Hematopoietic multipotent progenitor cell treated with erythropoietin and hydrocortisone succinate and interleukin-3 and kit ligand, for 17 days (in vitro differentiated cells): ENCODE data around the gene GNL1.
A peak's percentile ranks its signal among the peaks of the same experiment; 100 is the strongest.
"Not testable (repeated sequence)": the region's sequence is repeated elsewhere in the genome, so short reads cannot be mapped to it uniquely, and the experiment has no call there.

Source experiments
- DNase-seq: peaks from one replicate; pipeline ENCODE4 v3.0.0-alpha.2; 2015; ENCODE audit warnings: low spot score

GNL1 gene

DNA sequence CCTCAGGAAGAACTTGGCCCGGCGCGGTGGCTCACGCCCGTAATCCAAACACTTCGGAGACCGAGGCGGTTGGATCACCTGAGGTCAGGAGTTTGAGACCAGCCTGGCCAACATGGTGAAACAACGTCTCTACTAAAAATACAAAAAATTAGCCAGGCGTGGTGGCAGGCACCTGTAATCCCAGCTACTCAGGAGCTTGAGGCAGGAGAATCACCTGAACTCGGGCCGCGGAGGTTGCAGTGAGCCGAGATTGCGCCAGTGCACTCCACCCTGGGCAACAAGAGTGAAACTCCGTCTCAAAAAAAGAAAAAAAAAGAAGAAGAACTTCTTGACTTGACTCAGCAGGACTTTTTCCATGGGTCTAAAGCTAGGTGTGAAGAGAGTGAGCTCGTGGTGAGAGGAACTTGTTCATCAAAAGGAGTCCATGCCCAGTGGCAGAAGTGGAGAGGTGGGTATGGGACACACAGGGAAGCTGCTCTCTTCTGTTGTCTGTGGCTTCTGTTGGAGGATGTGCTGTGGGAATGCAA, 26.9 kb downstream of the GNL1 start:
- not testable (repeated sequence) for DNase-seq

DNA sequence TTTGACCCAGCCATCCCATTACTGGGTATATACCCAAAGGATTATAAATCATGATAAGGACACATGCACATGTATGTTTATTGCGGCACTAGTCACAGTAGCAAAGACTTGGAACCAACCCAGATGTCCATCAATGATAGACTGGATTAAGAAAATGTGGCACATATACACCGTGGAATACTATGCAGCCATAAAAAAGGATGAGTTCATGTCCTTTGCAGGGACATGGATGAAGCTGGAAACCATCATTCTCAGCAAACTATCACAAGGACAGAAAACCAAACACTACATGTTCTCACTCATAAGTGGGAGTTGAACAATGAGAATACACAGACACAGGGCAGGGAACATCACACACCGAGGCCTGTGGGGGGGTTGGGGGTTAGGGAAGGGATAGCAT, 29.8 kb downstream of the GNL1 start:
- not testable (repeated sequence) for DNase-seq

DNA sequence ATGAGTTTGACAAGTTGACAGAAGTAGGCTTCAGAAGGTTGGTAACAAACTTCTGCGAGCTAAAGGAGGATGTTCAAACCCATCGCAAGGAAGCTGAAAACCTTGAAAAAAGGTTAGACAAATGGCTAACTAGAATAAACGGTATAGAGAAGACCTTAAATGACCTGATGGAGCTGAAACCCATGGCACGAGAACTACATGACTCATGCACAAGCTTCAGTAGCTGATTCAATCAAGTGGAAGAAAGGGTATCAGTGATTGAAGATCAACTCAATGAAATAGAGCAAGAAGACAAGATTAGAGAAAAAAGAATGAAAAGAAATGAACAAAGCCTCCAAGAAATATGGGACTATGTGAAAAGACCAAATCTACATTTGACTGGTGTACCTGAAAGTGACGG, 34.3 kb downstream of the GNL1 start:
- not testable (repeated sequence) for DNase-seq

DNA sequence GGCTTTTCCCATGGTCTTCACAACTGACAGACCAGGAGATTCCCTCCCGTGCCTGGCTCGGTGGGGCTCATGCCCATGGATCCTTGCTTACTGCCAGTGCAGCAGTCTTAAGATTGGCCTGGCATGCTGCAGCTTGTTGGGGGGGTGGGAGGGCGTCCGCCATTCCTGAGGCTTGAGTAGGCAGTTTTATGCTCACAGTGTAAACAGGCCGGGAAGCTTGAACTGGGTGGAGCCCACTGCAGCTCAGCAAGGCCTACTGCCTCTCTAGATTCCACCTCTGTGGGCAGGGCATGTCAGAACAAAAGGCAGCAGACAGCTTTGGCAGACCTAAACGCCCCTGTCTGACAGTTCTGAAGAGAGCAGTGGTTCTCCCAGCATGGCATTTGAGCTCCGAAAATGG, 35.2 kb downstream of the GNL1 start:
- not testable (repeated sequence) for DNase-seq

DNA sequence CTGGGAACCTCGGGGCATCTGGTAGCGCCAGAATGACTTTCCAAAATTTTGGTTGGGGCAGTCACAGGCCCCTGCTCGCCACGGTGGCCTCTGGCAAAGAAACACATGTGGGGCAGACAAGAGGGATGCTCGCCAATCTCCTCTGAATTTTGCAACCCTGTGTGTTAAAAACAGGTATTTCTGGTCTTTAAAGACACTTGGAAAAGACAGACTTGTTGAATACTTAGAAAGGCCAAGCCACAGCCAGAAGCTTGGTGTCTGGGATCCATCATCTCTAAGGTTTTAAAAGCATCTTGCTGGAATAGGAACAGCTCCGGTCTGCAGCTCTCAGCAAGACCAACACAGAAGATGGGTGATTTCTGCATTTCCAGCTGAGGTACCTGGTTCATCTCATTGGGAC, 35.8 kb downstream of the GNL1 start:
- no peak for DNase-seq

DNA sequence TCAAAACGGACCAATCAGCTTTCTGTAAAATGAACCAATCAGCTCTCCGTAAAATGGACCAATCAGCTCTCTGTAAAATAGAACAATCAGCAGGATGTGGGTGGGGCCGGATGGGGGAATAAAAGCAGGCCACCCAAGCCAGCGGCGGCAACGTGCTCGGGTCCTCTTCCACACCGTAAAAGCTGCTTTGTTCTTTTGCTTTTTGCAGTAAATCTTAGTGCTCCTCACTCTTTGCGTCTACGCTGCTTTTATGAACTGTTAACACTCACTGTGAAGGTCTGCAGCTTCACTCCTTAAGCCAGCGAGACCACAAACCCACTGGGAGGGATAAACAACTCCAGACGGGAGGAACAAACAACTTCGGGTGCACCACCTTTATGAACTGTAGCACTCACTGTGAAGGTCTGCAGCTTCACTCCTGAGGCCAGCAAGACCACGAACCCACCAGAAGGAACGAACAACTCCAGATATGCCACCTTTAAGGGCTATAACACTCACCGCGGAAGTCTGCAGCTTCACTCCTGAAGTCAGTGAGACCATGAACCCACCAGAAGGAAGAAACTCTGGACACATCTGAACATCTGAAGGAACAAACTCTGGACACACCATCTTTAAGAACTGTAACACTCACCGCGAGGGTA, 37.7 kb downstream of the GNL1 start:
- not testable (repeated sequence) for DNase-seq

DNA sequence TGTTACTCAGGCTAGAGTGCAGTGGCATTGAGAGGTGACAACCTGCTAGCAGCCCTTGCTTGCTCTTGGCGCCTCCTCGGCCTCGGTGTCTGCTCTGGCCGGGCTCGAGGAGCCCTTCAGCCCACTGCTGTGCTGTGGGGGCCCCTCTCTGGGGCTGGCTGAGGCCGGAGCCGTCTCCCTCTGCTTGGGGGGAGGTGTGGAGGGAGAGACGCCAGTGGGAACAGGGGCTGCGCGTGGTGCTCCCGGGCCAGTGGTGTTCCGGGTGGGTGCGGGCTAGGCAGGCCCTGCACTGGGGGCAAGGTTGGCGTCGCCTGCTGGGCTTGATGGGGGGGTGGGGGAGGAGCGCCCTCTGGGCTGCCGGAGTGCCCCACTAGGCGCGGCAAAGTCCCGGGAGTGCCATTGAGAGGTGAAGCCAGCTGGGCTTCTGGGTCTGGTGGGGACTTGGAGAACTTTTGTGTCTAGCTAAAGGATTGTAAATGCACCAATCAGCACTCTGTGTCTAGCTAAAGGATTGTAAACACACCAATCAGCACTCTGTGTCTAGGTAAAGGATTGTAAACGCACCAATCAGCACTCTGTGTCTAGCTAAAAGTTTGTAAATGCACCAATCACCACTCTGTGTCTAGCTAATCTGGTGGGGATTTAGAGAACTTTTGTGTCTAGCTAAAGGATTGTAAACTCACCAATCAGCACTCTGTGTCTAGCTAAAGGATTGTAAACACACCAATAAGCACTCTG, 38.4 kb downstream of the GNL1 start:
- DNase-seq, result not testable (repeated sequence)

DNA sequence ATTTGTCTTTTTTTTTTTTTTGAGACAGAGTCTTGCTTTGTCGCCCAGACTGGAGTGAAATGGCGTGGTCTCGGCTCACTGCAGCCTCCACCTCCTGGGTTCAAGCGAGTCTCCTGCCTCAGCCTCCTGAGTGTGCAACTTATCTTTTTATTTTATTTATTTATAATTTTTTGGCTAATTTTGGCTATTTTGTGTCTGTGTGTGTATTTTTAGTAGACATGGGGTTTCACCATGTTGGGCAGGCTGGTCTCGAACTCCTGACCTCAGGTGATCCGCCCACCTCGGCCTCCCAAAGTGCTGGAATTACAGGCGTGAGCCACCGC, 39.6 kb downstream of the GNL1 start:
- not testable (repeated sequence) for DNase-seq

DNA sequence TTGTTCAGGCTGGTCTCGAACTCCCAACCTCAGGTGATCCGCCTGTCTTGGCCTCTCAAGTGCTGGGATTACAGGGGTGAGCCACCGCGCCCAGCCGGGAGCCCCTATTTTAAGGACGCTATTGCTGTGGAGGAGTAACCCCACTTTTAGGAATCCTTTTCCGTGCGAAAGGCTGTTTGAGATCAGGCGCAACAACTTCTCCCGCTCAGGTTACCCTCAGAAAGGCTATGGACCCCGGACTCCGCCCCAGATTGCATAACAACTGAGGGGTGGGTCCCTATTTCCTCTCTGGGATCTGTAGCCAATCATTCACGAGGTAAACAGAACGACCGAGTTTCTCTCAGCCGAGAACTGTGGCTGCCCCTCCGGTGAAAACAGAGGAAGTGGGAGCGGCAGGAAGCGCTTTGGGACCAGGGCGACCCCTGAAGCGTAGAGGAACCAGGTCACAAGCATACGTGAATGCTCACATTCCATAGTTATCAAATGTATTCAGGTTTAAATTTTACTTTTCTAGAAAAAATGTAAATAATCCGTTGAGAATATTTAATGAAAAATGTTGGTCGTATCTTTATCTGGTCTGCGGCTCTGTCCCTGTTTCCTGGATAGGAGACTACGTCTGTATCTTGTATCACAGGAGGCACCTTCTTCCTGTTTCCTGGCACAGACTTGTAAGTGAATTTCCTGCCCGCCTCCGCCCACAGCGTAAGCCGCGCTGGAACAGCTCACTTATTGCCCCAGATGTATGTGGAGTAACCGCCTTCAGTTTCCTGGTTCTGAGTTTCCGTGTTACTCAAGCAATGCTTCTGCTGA, 40.1 kb downstream of the GNL1 start:
- peak; percentile 39 for DNase-seq

DNA sequence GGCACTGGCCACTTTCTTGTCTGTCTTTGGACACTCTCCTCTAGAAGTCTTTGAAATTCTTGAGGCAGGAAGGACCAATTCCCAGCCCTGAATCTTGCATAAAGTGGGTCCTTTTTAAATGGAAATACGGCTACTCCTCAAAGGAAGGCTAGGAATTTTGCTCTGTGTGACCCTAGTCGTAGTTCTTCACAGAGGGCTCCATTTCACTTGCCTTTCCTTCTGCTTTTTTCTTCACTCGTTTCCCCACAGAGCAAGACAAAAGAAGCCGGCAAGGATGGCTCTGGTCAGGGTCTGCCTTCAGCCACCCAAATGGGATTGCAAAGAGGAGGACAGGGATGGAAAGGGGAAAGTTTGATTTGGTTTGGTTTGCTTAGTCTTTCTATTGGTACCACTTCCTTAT, 41.2 kb downstream of the GNL1 start:
- no peak for DNase-seq

DNA sequence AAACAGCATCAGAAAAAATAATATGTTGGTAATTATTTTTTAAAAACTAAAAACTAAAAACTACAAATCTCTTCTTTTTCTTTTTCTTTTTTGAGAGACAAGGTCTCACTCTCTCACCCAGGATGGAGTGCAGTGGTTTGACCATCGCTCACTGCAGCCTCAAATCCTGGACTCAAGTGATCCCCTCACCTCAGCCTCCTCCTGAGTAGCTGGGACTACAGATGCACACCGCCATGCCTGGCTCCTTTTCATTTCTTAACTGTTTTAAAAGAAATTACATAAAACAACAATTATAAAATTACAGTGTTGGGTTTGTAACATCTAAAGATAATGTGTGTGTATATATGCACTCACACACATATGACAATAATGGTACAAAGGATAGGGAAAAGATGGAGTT, 42.8 kb downstream of the GNL1 start:
- DNase-seq, result no peak

DNA sequence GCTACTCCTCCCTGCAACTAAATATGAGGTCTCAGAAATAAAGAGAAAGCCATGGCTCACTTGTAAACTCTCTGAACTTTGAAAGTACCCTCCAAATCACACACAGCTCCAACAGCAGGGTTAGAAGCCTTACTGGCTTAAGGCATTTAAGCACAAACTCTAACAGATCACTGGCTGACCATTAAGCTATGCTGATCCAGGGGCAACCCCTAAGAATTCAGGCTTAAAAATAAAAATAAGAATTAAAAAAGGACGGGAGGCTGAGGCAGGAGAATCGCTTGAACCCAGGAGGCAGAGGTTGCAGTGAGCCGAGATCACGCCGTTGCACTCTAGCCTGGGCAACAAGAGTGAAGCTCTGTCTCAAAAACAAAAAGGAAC, 45.1 kb downstream of the GNL1 start:
- no peak for DNase-seq

DNA sequence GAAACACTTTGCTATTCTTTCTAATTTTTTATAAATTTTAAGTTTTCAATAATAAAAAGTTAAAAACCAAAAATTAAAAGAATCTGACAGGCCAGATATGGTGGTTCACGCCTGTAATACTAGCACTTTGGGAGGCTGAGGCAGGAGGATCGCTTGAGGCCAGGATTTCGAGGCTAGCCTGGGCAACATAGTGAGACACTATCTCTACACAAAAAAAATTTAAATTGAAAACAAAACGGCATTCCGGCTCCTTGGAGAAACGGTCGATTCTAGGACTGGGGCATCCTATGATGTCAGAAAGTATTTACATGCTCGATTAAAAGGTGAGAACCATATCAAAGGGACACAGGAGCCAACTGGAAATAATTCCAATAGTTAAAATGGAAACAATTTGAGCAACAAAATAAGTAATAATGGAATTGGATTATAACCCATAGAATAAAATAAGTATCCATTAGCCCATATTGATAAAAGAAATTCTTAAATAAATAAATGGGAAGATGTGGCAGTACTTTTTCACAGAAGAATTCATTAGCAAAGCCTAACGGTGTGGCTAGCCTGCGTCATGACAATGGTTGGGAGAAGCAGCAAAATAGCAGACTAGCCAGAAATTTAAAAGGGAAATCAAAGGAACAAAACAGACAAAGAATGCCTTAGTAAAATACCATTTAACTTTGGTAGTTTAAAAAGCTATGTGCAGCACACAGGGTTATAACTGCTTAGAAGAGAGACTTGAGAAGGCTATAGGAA, 45.7 kb downstream of the GNL1 start:
- no peak for DNase-seq

DNA sequence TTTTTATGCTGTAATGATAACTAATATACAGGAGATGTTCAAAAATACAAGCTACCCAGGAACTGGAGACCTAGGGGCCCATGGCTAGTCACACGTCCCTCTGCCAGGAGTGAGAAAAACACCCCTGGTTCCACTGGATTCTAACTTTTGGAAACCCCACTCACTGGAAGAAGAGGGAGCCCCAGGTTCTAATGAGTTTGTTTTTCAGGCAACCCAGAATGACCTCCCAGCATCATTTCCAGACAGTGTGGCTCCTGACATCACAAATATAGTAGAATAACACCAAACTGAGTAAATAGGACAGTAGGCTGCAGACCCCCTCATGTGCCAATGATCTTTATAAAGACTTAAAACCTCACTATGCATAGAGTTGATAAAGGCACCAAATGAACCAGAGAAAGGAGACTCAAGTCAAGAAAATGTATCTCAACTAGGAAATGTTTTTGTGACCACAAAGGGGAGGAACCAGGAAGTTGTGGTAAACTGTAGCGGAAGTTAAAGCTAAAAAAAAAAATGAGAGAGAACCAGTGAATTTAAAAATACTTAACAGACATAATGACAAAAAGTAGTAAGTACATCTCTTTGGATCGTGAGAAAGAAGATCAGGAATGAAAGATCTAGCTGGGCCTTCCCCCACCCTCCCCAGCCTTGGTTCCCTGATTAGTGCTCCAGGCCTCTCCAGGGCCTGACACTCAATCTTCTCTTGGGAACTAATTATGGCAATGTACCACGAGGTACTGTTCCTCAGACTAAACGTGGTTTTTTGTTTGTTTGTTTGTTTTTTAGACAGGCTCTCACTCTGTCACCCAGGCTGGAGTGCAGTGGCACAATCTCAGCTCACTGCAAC, 47.2 kb downstream of the GNL1 start:
- no peak for DNase-seq

DNA sequence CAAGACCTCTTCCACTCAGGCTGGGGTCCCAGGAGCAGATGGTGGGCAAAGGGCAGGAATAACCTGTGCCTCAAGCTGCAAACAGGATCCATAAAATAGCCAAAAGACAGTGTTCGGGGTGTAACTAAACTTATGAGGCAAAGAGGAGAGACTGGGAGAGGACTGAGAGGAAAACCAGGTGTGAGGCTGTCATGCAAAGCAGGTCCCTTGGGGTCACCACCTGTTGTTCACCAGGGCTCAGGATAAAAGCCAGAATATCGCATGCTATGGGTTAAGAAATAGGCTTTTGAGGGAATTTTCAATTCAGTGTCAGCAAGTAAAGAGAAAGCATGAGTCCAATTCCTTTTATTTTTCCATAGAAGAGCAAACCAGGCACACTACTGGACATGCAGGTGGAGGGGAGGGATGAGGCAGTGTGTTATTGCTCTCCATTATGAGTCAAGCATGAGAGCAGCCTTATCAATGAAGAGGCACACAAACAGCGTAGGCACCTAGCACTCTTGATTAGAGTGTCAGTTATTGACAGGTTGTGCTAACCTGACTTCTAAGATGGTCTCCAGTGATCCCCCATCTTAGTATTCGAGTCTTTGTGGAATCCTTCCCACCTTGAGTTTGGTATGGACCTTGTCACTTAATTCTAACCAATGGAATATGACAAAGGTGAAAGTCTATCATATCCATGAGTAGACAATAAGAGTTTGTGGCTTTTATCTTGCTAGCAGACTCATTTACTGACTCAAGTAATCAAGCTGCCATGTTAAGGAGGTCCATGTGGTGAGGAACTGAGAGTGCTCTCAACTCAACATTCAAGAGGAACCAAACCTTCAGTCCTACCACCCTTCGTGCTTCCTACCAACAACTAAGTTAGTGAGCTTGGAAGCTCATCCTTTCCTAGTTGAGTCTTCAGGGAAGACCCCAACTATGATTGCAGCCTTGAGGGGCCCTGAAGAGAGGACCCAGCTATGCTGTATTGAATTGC, 48.2 kb downstream of the GNL1 start:
- no peak for DNase-seq

DNA sequence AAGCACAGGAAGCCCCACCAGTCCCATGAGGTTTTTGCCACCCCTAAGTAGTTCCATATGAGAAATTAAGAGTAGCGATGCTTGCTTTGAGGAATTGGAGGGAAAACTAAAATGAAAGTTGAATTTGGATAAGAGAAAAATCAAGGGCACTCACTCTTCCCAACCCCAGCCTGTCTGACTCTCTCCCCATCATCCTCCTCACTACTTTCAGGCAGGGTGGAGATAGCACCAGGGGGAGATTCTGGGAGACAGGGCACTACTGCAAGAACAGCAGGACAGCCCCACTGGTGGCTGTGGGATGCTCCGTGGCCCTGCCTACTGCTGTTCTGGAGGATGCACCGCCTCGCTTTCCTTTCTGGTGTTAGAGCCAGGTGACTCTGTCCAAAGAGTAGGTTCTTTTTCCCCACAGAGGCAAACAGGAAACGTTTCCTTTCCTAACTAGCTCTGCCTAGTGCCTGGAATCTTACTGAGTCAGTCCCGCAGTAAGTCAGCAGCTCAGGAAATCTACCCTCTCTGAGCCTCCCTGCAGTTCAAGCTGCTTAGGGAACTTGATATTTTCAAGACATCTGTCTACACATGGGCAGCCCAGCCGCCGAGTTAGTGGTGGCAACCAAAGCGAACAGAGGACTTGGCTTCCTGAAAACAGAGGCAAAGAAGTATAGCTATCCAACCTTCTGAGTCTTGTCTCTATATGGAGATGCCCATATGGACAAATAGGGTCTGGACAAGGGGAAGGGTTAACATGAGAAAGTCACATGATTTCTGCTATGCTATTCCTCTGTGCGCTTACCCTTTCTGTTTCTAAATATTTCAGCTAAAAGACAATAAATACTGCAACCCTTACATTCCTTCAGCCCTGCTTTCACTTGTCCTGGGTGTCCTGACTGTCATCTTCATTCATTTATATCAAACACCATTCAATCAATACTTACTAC, 55.6 kb downstream of the GNL1 start:
- no peak for DNase-seq

DNA sequence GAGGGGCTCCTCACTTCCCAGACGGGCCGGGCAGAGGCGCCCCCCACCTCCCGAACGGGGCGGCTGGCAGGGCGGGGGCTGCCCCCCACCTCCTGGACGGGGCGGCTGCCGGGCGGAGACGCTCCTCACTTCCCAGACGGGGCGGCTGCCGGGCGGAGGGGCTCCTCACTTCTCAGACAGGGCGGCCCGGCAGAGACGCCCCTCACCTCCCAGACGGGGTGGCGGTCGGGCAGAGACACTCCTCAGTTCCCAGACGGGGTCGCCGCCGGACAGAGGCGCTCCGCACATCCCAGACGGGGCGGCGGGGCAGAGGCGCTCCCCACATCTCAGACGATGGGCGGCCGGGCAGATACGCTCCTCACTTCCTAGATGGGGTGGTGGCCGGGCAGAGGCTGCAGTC, 57.6 kb downstream of the GNL1 start:
- DNase-seq, result not testable (repeated sequence)

DNA sequence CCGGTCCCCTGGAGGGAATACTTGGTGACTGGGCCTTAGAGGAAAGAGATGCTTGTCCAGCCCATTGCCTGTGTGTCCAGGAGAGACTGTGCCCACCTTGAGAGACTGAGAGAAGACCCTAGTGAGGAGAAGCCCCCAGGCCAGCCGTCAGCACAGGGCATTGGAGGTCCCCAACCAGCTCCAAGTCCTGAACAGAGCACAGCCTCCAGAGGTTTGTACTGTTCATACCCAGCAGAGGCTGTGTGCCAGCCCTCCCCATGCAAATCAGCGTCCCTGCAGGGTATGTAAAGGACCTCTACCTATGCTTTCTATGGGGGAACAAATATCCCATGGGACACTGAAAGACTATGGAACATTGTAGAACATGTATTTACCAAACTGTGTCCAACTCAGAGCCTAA, 58.6 kb downstream of the GNL1 start:
- no peak for DNase-seq

DNA sequence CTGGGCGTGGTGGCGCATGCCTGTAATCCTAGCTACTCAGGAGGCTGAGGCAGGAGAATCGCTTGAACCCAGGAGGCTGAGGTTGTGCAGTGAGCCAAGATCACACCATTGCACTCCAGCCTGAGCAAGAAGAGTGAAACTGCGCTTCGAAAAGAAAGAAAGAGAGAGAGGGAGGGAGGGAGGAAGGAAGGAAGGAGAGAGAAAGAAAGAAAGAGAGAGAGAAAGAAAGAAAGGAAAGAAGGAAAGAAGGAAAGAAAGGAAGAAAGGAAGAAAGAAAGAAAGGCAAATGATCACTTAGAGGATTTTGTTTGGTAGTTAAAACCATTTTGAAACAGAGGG, 59.1 kb downstream of the GNL1 start:
- DNase-seq, result not testable (repeated sequence)
